Hematopoietic multipotent progenitor cell treated with erythropoietin and hydrocortisone succinate and interleukin-3 and kit ligand, for 4 days (in vitro differentiated cells): ENCODE measurements around the gene NFIB.
A peak's percentile ranks its signal among the peaks of the same experiment; 100 is the strongest.

Experiments
- DNase-seq: peaks from one replicate; pipeline ENCODE4 v3.0.0-alpha.2; 2015

Gene NFIB

GRCh38 chr9:14179449-14179848, 134.5 kb downstream of the NFIB start:
- no peak for DNase-seq

DNA sequence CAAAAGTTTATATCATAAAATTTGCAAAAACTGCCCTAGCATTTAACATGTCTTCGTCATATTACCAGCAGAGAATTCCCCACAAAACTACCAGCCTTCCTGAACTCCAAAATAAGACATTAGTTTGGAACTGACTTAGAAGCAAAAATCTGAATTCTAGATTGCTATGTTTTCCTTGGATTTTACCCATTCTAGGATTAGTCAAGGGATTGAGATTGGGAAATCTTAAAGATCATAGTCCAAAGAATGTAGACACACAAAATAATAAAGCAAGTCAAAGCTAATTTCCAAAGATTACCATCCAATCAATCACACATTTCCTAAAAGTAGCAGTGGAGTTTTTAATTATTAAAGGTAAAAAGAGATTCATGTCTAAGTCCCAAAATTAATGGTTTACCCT, 138.2 kb downstream of the NFIB start:
- DNase-seq, result no peak

GRCh38 chr9:14173713-14174112, 140.2 kb downstream of the NFIB start:
- peak; percentile 28 for DNase-seq

- DNase-seq, result no peak
Measured at GRCh38 chr9:14170973-14171596, 142.9 kb downstream of the NFIB start.

- DNase-seq, result no peak
Measured at GRCh38 chr9:14170392-14170931, 143.5 kb downstream of the NFIB start.

DNA sequence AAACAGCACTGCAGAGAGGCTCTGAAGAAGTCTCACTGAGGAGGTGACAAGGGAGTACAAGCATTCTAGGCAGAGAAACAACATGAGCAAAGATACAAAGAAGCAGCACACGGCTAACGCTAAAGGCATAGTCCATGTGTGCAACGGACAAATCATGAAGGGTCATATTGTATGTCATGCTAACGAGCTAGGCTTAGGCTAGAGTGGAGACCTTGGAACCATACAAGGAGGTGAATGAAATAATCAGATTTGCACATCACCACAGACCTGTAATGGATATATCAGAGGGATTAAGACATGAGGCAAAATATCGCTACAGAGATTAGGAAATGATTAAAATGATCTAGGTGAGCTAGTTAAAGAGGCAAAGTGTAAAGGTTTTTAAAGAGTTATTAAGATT, 145.6 kb downstream of the NFIB start:
- no peak for DNase-seq

GRCh38 chr9:14165376-14166035, 148.4 kb downstream of the NFIB start:
- DNase-seq, result no peak

DNA sequence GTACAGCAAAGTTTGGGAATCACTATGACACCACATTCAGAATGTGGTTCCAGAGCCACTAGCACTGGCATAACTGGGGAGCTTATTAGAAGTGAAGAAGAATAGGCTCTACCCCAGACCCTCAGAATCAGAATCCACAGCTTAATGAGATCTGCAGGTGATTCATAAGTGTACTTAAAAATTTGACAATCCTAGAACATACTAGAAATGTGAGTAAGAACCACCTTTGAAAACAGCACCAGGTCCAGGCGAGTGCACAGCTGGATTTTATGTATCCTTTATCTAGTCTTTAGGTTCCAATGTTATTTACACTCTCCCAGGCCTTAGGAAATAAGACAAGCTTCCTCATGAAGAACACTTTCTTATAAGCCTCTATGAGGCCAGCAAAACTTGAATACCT, 149.0 kb downstream of the NFIB start:
- DNase-seq, result no peak

DNA sequence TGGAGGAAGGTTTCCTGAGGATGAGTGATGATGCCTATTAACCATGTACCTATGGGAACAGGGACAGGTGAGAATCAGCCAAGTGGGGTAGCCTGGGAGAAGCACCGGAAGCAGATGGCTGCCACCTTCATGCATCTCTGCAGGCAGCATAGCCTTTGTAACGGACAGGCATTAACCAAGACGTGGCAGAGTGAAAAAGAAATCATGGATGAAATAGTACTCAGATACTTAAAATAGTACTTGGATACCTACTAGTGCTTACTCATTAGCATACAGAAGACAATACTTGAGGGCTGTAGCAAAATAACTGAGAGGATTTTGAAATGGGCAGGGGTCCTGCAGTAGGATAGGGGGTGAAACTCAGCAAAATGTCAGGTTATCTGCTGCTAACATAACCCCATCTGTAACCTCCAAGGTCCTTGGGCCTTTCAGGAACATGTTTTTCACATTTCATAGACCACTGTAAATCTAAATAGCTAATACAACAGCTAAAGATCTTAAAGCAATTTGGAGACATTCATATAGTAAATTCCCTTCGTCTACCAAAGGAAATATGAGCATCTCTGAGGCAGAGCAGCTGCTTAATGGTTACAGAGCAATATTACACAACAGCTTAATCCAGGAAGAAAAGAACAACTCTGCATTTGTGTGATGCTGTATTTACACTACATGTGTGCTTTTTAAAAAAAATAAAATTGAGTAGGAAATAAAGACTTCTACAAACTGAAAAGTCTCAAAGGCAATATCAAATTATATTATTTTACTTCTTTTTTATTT, 154.3 kb downstream of the NFIB start:
- DNase-seq, result no peak

- DNase-seq, result no peak
Measured at GRCh38 chr9:14158916-14159315, 155.0 kb downstream of the NFIB start.

GRCh38 chr9:14158136-14158813, 155.7 kb downstream of the NFIB start:
- no peak for DNase-seq

DNA sequence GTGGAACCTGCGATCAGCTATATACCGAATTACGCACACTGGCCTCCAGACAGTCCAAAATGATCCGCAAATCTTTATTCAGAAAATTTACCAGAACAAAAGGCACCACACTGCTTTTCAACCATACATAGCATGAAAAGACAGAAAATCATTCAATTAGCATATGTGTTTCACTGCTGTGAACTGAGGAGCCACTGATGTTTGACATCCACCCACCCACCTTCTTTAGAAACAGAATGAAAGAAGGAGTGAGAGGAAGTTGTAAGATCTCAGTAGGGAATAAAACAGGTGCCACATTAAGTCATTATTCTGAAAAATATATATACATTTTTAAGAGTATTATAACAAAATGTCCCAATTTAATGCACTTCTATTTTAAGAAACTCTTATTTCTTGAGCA, 156.8 kb downstream of the NFIB start:
- no peak for DNase-seq

DNA sequence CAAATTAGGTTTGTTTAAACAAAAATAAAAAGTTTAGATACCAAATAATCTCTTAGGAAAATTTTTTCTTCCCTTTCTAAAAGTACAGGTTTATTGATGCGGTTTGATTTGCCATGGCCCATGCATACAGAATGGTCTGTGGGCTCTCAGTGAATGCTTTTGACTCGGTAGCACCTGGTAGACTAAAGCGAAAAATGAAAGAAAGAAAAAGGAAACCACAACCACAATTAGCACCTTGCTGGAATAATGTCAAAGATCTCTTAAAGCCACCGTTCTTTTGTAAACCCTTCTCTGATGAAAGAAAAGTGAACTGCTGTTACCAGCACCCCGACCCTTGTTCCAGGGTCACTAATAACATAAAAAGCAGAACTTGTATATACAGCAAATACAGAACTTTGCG, 157.9 kb downstream of the NFIB start:
- peak; percentile 11 for DNase-seq

GRCh38 chr9:14155237-14155636, 158.7 kb downstream of the NFIB start:
- peak; percentile 85 for DNase-seq

DNA sequence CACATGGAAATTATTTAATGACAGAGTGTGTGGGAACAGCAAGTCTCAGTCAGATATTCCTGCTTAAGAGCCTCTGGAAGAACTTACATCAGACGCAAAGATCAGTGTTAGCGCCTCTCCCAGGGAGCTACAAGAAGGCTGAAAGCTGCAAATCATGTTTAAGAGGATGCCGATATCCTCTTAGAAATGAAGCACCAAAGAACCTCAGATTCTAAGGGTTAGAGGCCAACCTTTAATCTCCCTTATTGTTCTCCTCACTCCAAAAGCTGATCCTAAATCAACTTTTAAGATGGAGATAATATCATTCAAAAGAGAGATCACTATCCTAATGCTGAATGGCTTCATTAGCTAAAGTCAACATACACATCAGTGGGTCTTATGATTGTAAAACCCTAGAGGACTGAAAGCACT, 160.6 kb downstream of the NFIB start:
- DNase-seq, result no peak

GRCh38 chr9:14151451-14151850, 162.5 kb downstream of the NFIB start:
- no peak for DNase-seq

GRCh38 chr9:14148501-14149103, 165.3 kb downstream of the NFIB start:
- DNase-seq, result no peak

- no peak for DNase-seq
Measured at GRCh38 chr9:14147738-14148137, 166.2 kb downstream of the NFIB start.

- DNase-seq, result no peak
Measured at GRCh38 chr9:14146201-14146874, 167.6 kb downstream of the NFIB start.

GRCh38 chr9:14144215-14144614, 169.7 kb downstream of the NFIB start:
- no peak for DNase-seq

GRCh38 chr9:14141699-14142098, 172.2 kb downstream of the NFIB start:
- no peak for DNase-seq

DNA sequence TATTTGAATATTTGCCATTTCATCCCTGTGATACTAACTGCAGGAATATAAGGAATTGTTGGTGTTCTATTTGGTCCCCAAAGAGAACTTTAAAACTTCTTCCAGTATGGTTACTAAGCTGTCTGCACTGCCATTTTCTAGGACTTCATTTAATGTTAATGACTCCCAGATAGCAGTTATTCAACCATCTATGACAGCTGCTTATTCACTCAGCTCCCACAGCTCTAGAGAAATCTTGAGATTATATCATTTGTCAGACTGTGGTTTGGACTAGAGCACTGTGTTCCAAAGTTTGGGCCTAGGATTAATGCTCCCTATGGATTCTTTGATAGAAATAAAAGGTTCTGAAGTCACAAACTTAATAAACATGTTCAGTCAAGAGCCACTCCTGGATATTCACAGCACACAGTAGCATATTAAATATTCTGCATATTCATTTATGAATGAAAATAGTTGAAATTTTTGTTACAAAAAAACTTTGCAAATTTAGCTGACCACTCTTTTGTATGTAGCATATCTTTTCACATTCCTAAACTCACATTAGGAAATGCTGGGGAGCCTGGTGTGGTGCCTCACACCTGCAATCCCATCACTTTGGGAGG, 173.7 kb downstream of the NFIB start:
- no peak for DNase-seq
